Liver (tissue), 9 donors: ENCODE results near the gene LDHA. TPM values are rescaled to one million over a fixed set of nuclear protein-coding genes. Genes with fewer than 3 reads are reported as not detected.

Experiments
- DNase-seq: peaks from one replicate; pipeline ENCODE4 v3.0.0-alpha.2; 2017; ENCODE audit warnings: low spot score
- H3K27ac ChIP-seq, 2 donors: one replicate each; pipeline ENCODE4 v1.7.0; 2013; ENCODE audit warnings: inconsistent platforms in 2 of 2, low read length in 2 of 2, control low read depth in 1 of 2, low read depth in 1 of 2, mild to moderate bottlenecking in 1 of 2
- H3K27me3 ChIP-seq, 4 donors: one replicate each; pipeline versions ENCODE4 v1.6.1 to v1.7.0; 2013; ENCODE audit warnings: low read length in 3 of 4, inconsistent platforms in 1 of 4, mild to moderate bottlenecking in 1 of 4, moderate library complexity in 1 of 4; ENCODE audit not compliant: control insufficient read depth in 4 of 4, insufficient read depth in 4 of 4
- H3K36me3 ChIP-seq, 4 donors: one replicate each; pipeline versions ENCODE4 v1.6.1 to v1.7.0; 2013; ENCODE audit warnings: low read length in 3 of 4, mild to moderate bottlenecking in 3 of 4, low read depth in 1 of 4, moderate library complexity in 1 of 4; ENCODE audit not compliant: control insufficient read depth in 4 of 4, insufficient read depth in 3 of 4
- H3K4me1 ChIP-seq, 4 donors: one replicate each; pipeline versions ENCODE4 v1.6.1 to v1.7.0; 2013; ENCODE audit warnings: low read length in 3 of 4, mild to moderate bottlenecking in 3 of 4, moderate library complexity in 1 of 4; ENCODE audit not compliant: control insufficient read depth in 4 of 4, insufficient read depth in 4 of 4
- H3K4me3 ChIP-seq, 3 donors: one replicate each; pipeline versions ENCODE4 v1.6.1 to v1.7.0; 2013; ENCODE audit warnings: low read length in 3 of 3, control low read depth in 1 of 3, low read depth in 1 of 3, mild to moderate bottlenecking in 1 of 3
- H3K9ac ChIP-seq, 2 donors: one replicate each; pipeline ENCODE4 v1.7.0; 2013; ENCODE audit warnings: low read length in 2 of 2, mild to moderate bottlenecking in 2 of 2, moderate library complexity in 2 of 2, control low read depth in 1 of 2, low read depth in 1 of 2
- H3K9me3 ChIP-seq, 4 donors: one replicate each; pipeline versions ENCODE4 v1.6.1 to v1.7.0; 2013; ENCODE audit warnings: low read length in 3 of 4; ENCODE audit not compliant: control insufficient read depth in 4 of 4
- EGR1 ChIP-seq, 2 donors: IDR thresholded peaks; 2 replicates each; pipeline ENCODE4 v1.6.1; 2016 to 2018; ENCODE audit warnings: antibody characterized with exemption in 2 of 2, low read depth in 2 of 2
- FOXA1 ChIP-seq: IDR thresholded peaks from 2 replicates; pipeline ENCODE4 v1.6.1; 2016; ENCODE audit warnings: antibody characterized with exemption
- FOXA2 ChIP-seq: IDR thresholded peaks from 2 replicates; pipeline ENCODE4 v1.6.1; 2016; ENCODE audit warnings: antibody characterized with exemption
- GABPA ChIP-seq, 2 donors: IDR thresholded peaks in 1 of 2; conservative IDR thresholded peaks in 1 of 2; 2 replicates each; pipeline ENCODE4 v1.6.1; 2016; ENCODE audit warnings: antibody characterized with exemption in 2 of 2, mild to moderate bottlenecking in 1 of 2, moderate library complexity in 1 of 2
- HNF4A ChIP-seq, 2 donors: conservative IDR thresholded peaks; 2 replicates each; pipeline ENCODE4 v1.6.1; 2016; ENCODE audit warnings: antibody characterized with exemption in 2 of 2, mild to moderate bottlenecking in 2 of 2
- HNF4G ChIP-seq: IDR thresholded peaks from 2 replicates; pipeline ENCODE4 v1.6.1; 2016; ENCODE audit warnings: antibody characterized with exemption
- JUND ChIP-seq, 2 donors: IDR thresholded peaks; 2 replicates each; pipeline ENCODE4 v1.6.1; 2016; ENCODE audit warnings: antibody characterized with exemption in 2 of 2
- NR2F2 ChIP-seq: IDR thresholded peaks from 2 replicates; pipeline ENCODE4 v1.6.1; 2016; ENCODE audit warnings: antibody characterized with exemption
- RAD21 ChIP-seq, 2 donors: IDR thresholded peaks; 2 replicates each; pipeline ENCODE4 v1.6.1; 2016; ENCODE audit warnings: antibody characterized with exemption in 2 of 2, mild to moderate bottlenecking in 2 of 2
- RXRA ChIP-seq, 2 donors: IDR thresholded peaks; 2 replicates each; pipeline ENCODE4 v1.6.1; 2017 to 2018; ENCODE audit warnings: antibody characterized with exemption in 2 of 2, mild to moderate bottlenecking in 1 of 2
- SP1 ChIP-seq: IDR thresholded peaks from 2 replicates; pipeline ENCODE4 v1.6.1; 2018; ENCODE audit warnings: antibody characterized with exemption, mild to moderate bottlenecking
- TAF1 ChIP-seq: conservative IDR thresholded peaks from 2 replicates; pipeline ENCODE4 v1.6.1; 2016; ENCODE audit warnings: antibody characterized with exemption, mild to moderate bottlenecking
- YY1 ChIP-seq: IDR thresholded peaks from 2 replicates; pipeline ENCODE4 v1.6.1; 2016; ENCODE audit warnings: antibody characterized with exemption, mild to moderate bottlenecking
- WGBS: extraction: QIAGEN DNeasy Blood & Tissue Kit; methylation state at CpG from one replicate; pipeline ENCODE4 v1.1.7; 2013; 5-methylcytosine and 5-hydroxymethylcytosine counted together
- polyA plus RNA-seq, 2 donors: library from polyadenylated mRNA; stranded (reverse) in 1 of 2; unstranded in 1 of 2; fragments of 200-250 nt in 1 of 2; fragments of >200 nt in 1 of 2; fragmentation: Nextera tagmentation in 1 of 2; extraction: Ambion mirVana in 1 of 2; gene quantifications; one replicate each; pipeline versions ENCODE4 v1.2.1 to v1.2.3, GENCODE V29; 2013 to 2015
- total RNA-seq, 2 donors: library from RNA; depleted of rRNA; stranded (reverse); fragments of >200 nt; gene quantifications; one replicate each; pipeline ENCODE4 v1.2.3, GENCODE V29; 2014
- TF ChIP-seq, protein P1 (sequence below): IDR thresholded peaks from 2 replicates; pipeline ENCODE4 v1.6.1; 2016; ENCODE audit warnings: antibody characterized with exemption
- TF ChIP-seq, protein P2 (sequence below): IDR thresholded peaks from 2 replicates; pipeline ENCODE4 v1.6.1; 2016; ENCODE audit warnings: antibody characterized with exemption
- TF ChIP-seq, protein P3 (sequence below): fragments of 150-350 bp; IDR thresholded peaks from 2 replicates; pipeline ENCODE4 v1.5.1; 2017; ENCODE audit warnings: improper control_type of control experiment, low read depth, low read length; ENCODE audit not compliant: missing input control
- TF ChIP-seq, protein P4 (sequence below): IDR thresholded peaks from 2 replicates; pipeline ENCODE4 v1.6.1; 2016; ENCODE audit warnings: antibody characterized with exemption
- TF ChIP-seq, protein P5 (sequence below): IDR thresholded peaks from 2 replicates; pipeline ENCODE4 v1.6.1; 2016; ENCODE audit warnings: antibody characterized with exemption, mild to moderate bottlenecking
- donor health status: healthy.
- donor health status: healthy.
- donor health status: healthy.
- donor health status: healthy.
- donor health status: healthy.

Gene LDHA
- total and polyA plus RNA-seq, 4 donors, result 215 to 911 (median 645) TPM

DNA sequence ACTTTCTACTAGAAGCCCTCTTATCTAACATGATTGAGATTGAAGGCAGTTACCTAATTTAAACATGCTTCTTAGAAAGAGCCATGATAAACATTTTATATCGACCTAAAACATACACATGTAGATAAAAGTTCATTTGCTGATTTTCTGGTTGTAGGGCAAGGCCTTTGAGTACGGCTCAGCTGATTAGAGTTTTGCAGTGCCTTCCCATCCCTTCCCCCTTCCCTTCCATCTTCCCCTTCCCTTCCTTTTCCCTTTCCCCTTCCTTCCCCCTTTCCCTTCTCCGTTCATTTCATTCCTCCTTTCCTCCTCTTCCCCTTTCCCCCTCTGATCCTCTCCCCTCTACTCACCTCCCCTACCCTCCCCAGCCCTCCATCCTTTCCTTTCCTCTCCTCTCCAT, 22.1 kb downstream of the LDHA start:
- WGBS, result 88% methylated on average over 3 of the region's 3 CpGs
- TF ChIP-seq FOXA2, result no peak
- no peak for TF ChIP-seq HNF4A (conservative IDR thresholded peaks at IDR 0.05)
- TF ChIP-seq, protein P1, sequence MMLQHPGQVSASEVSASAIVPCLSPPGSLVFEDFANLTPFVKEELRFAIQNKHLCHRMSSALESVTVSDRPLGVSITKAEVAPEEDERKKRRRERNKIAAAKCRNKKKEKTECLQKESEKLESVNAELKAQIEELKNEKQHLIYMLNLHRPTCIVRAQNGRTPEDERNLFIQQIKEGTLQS, result no peak
- TF ChIP-seq YY1, result no peak
- no peak for TF ChIP-seq EGR1 (IDR thresholded peaks at IDR 0.05; ENCODE audit: low read depth in 2 of 2)
- TF ChIP-seq RXRA (IDR thresholded peaks at IDR 0.05), result no peak
- no peak for TF ChIP-seq GABPA (IDR thresholded peaks at IDR 0.05 in 1 of 2, conservative IDR thresholded peaks at IDR 0.05 in 1 of 2)
- TF ChIP-seq RAD21 (IDR thresholded peaks at IDR 0.05), result no peak
- no peak for TF ChIP-seq SP1
- TF ChIP-seq, protein P2, sequence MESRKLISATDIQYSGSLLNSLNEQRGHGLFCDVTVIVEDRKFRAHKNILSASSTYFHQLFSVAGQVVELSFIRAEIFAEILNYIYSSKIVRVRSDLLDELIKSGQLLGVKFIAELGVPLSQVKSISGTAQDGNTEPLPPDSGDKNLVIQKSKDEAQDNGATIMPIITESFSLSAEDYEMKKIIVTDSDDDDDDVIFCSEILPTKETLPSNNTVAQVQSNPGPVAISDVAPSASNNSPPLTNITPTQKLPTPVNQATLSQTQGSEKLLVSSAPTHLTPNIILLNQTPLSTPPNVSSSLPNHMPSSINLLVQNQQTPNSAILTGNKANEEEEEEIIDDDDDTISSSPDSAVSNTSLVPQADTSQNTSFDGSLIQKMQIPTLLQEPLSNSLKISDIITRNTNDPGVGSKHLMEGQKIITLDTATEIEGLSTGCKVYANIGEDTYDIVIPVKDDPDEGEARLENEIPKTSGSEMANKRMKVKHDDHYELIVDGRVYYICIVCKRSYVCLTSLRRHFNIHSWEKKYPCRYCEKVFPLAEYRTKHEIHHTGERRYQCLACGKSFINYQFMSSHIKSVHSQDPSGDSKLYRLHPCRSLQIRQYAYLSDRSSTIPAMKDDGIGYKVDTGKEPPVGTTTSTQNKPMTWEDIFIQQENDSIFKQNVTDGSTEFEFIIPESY, result no peak
- no peak for TF ChIP-seq TAF1
- no peak for TF ChIP-seq HNF4G
- TF ChIP-seq, protein P3, sequence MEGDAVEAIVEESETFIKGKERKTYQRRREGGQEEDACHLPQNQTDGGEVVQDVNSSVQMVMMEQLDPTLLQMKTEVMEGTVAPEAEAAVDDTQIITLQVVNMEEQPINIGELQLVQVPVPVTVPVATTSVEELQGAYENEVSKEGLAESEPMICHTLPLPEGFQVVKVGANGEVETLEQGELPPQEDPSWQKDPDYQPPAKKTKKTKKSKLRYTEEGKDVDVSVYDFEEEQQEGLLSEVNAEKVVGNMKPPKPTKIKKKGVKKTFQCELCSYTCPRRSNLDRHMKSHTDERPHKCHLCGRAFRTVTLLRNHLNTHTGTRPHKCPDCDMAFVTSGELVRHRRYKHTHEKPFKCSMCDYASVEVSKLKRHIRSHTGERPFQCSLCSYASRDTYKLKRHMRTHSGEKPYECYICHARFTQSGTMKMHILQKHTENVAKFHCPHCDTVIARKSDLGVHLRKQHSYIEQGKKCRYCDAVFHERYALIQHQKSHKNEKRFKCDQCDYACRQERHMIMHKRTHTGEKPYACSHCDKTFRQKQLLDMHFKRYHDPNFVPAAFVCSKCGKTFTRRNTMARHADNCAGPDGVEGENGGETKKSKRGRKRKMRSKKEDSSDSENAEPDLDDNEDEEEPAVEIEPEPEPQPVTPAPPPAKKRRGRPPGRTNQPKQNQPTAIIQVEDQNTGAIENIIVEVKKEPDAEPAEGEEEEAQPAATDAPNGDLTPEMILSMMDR, result no peak
- TF ChIP-seq NR2F2, result no peak
- TF ChIP-seq, protein P4, sequence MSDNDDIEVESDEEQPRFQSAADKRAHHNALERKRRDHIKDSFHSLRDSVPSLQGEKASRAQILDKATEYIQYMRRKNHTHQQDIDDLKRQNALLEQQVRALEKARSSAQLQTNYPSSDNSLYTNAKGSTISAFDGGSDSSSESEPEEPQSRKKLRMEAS, result no peak
- TF ChIP-seq, protein P5, sequence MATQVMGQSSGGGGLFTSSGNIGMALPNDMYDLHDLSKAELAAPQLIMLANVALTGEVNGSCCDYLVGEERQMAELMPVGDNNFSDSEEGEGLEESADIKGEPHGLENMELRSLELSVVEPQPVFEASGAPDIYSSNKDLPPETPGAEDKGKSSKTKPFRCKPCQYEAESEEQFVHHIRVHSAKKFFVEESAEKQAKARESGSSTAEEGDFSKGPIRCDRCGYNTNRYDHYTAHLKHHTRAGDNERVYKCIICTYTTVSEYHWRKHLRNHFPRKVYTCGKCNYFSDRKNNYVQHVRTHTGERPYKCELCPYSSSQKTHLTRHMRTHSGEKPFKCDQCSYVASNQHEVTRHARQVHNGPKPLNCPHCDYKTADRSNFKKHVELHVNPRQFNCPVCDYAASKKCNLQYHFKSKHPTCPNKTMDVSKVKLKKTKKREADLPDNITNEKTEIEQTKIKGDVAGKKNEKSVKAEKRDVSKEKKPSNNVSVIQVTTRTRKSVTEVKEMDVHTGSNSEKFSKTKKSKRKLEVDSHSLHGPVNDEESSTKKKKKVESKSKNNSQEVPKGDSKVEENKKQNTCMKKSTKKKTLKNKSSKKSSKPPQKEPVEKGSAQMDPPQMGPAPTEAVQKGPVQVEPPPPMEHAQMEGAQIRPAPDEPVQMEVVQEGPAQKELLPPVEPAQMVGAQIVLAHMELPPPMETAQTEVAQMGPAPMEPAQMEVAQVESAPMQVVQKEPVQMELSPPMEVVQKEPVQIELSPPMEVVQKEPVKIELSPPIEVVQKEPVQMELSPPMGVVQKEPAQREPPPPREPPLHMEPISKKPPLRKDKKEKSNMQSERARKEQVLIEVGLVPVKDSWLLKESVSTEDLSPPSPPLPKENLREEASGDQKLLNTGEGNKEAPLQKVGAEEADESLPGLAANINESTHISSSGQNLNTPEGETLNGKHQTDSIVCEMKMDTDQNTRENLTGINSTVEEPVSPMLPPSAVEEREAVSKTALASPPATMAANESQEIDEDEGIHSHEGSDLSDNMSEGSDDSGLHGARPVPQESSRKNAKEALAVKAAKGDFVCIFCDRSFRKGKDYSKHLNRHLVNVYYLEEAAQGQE, result no peak
- TF ChIP-seq FOXA1, result no peak
- TF ChIP-seq JUND (IDR thresholded peaks at IDR 0.05), result no peak
- peaks cover 0 to 3% (median 0%) of the 10 kb centered on the region in 4 donors for H3K4me1 ChIP-seq
- no peak overlapping the region for H3K4me3 ChIP-seq
- no peak overlapping the region for H3K9ac ChIP-seq
- no peaks in the 10 kb centered on the region for H3K9me3 ChIP-seq
- H3K36me3 ChIP-seq, result no peaks in the 10 kb centered on the region
- no peak overlapping the region for H3K27ac ChIP-seq
- H3K27me3 ChIP-seq, result no peaks in the 10 kb centered on the region
- no peak for DNase-seq
